CD4-positive, alpha-beta T cell (primary cell): ENCODE measurements around the gene OLFM1. TPM values are rescaled to one million over a fixed set of nuclear protein-coding genes. Genes with fewer than 3 reads are reported as not detected.

Experiments
- ATAC-seq: fragments of 200-7000 bp; cut with Tn5 transposase; one replicate; pipeline ENCODE4 v1.10.0; 2022; ENCODE audit warnings: mild to moderate bottlenecking; ENCODE audit not compliant: poor library complexity
- CTCF ChIA-PET: fragments of 350-600 bp; sonication (Branson Sonifier 250); formaldehyde crosslinking; loops from one replicate; lab custom pipeline; 2021; ENCODE audit warnings: antibody characterized with exemption, inconsistent platforms; lab: Charles Lee
- POLR2A ChIA-PET: fragments of 350-600 bp; sonication (Branson Sonifier 250); formaldehyde crosslinking; loops from one replicate; lab custom pipeline; 2021; ENCODE audit warnings: antibody characterized with exemption, inconsistent platforms; lab: Charles Lee
- DNase-seq, 14 experiments: peaks; one replicate each; pipeline ENCODE4 v3.0.0-alpha.2; 2013 to 2020; ENCODE audit warnings: mixed read lengths in 2 of 14
- H3K27ac ChIP-seq, 2 donors: one replicate each; pipeline versions ENCODE4 v1.5.1 to v1.7.0; 2013; ENCODE audit warnings: low read length in 2 of 2, low read depth in 1 of 2, mild to moderate bottlenecking in 1 of 2
- H3K27me3 ChIP-seq, 2 experiments: 1 replicate in 1 of 2; 2 replicates in 1 of 2; pipeline versions ENCODE4 v1.6.1 to v1.7.0; 2013; ENCODE audit warnings: low read length in 2 of 2, control low read depth in 1 of 2, mild to moderate bottlenecking in 1 of 2, moderate library complexity in 1 of 2; ENCODE audit not compliant: insufficient read depth in 2 of 2, control insufficient read depth in 1 of 2
- H3K36me3 ChIP-seq: one replicate; pipeline ENCODE4 v1.6.1; 2013; ENCODE audit warnings: low read length, control low read depth; ENCODE audit not compliant: insufficient read depth
- H3K4me1 ChIP-seq: one replicate; pipeline ENCODE4 v1.6.1; 2013; ENCODE audit warnings: low read length, control low read depth; ENCODE audit not compliant: insufficient read depth
- H3K4me3 ChIP-seq: one replicate; pipeline ENCODE4 v1.5.1; 2013; ENCODE audit warnings: mild to moderate bottlenecking, low read length, moderate library complexity
- H3K9me3 ChIP-seq, 2 experiments: 1 replicate in 1 of 2; 2 replicates in 1 of 2; pipeline versions ENCODE4 v1.6.1 to v1.7.0; 2013; ENCODE audit warnings: low read length in 2 of 2, mild to moderate bottlenecking in 2 of 2, control low read depth in 1 of 2, moderate library complexity in 1 of 2; ENCODE audit not compliant: control insufficient read depth in 1 of 2, insufficient read depth in 1 of 2
- H3K27ac Mint-ChIP-seq: one replicate; pipeline ENCODE4 v1.8.0; 2020; ENCODE audit warnings: mixed read lengths
- H3K27me3 Mint-ChIP-seq: one replicate; pipeline ENCODE4 v1.8.0; 2021; ENCODE audit warnings: mixed read lengths
- H3K36me3 Mint-ChIP-seq: one replicate; pipeline ENCODE4 v1.8.0; 2021; ENCODE audit warnings: low read depth, mixed read lengths
- H3K4me1 Mint-ChIP-seq: one replicate; pipeline ENCODE4 v1.8.0; 2021; ENCODE audit warnings: low read depth, mixed read lengths
- H3K4me3 Mint-ChIP-seq: one replicate; pipeline ENCODE4 v1.8.0; 2020; ENCODE audit warnings: mild to moderate bottlenecking, mixed read lengths
- H3K9me3 Mint-ChIP-seq: one replicate; pipeline ENCODE4 v1.8.0; 2020; ENCODE audit warnings: mixed read lengths
- CTCF ChIP-seq: fragments of 200-600 bp; IDR thresholded peaks from one replicate; pipeline ENCODE4 v1.8.0; 2022; ENCODE audit warnings: antibody characterized with exemption, mild to moderate bottlenecking
- intact Hi-C, 2 experiments: fragments of 100-400 bp; cut with DNase I in 1 of 2; cut with micrococcal nuclease in 1 of 2; formaldehyde crosslinking; loops; one replicate each; pipeline versions ENCODE4 v1.15.1 to v1.9.0; 2023 to 2025; cut with DNase I, micrococcal nuclease
- total RNA-seq, 174 experiments: library from RNA in 2 of 174; stranded (reverse) in 2 of 174; gene quantifications; one replicate each; pipeline ENCODE4 v1.2.3 and lab custom pipeline; 2021 to 2026

Gene OLFM1
- total RNA-seq, 2 experiments from 2014 or later, result not detected

GRCh38 chr9:135065804-135066203 is 21.7 kb upstream of the OLFM1 start:
- Histone ChIP-seq H3K4me3 (no peak overlapping the region), H3K27me3 (peaks cover 0 to 4% of the 10 kb centered on the region in 2 experiments), H3K27ac (no peak overlapping the region), H3K4me1 (no peaks in the 10 kb centered on the region), H3K9me3 (peaks cover 0 to 25% of the 10 kb centered on the region in 2 experiments), H3K36me3 (no peaks in the 10 kb centered on the region)
- TF ChIP-seq CTCF, result no peak
- Mint-ChIP-seq H3K36me3 (peaks cover 3% of the 10 kb centered on the region), H3K4me3 (no peak overlapping the region), H3K9me3 (peaks cover 9% of the 10 kb centered on the region), H3K27ac (no peak overlapping the region), H3K27me3 (peaks cover 36% of the 10 kb centered on the region), H3K4me1 (no peaks in the 10 kb centered on the region)
- ATAC-seq (no peak), DNase-seq (peak in 1 of 14 experiments; percentile 8)
- POLR2A ChIA-PET, result no interaction called here
- intact Hi-C loops, result no loop called here
- CTCF ChIA-PET, result no interaction called here

- no peak overlapping the region for H3K4me3 Mint-ChIP-seq
- CTCF ChIA-PET, result no interaction called here
- no peak for TF ChIP-seq CTCF
- POLR2A ChIA-PET, result no interaction called here
- H3K27ac Mint-ChIP-seq, result no peak overlapping the region
- peaks cover 0 to 25% of the 10 kb centered on the region in 2 experiments for H3K9me3 ChIP-seq
- peaks cover 0 to 4% of the 10 kb centered on the region in 2 experiments for H3K27me3 ChIP-seq
- DNase-seq (no peak), ATAC-seq (no peak)
- H3K4me1 ChIP-seq, result no peaks in the 10 kb centered on the region
- H3K27ac ChIP-seq, result no peak overlapping the region
- peaks cover 9% of the 10 kb centered on the region for H3K9me3 Mint-ChIP-seq
- no peak overlapping the region for H3K4me3 ChIP-seq
- peaks cover 3% of the 10 kb centered on the region for H3K36me3 Mint-ChIP-seq
- H3K27me3 Mint-ChIP-seq, result peaks cover 36% of the 10 kb centered on the region
- intact Hi-C loops, result no loop called here
- H3K36me3 ChIP-seq, result no peaks in the 10 kb centered on the region
- H3K4me1 Mint-ChIP-seq, result no peaks in the 10 kb centered on the region
Observed at GRCh38 chr9:135066291-135066690, 21.2 kb upstream of the OLFM1 start.

- CTCF ChIA-PET, result no interaction called here
- H3K4me1 Mint-ChIP-seq, result no peaks in the 10 kb centered on the region
- no peak overlapping the region for H3K27ac Mint-ChIP-seq
- no peak for ATAC-seq
- intact Hi-C loops, result no loop called here
- peaks cover 0 to 22% of the 10 kb centered on the region in 2 experiments for H3K9me3 ChIP-seq
- peaks cover 3% of the 10 kb centered on the region for H3K36me3 Mint-ChIP-seq
- H3K4me3 Mint-ChIP-seq, result no peak overlapping the region
- H3K36me3 ChIP-seq, result no peaks in the 10 kb centered on the region
- H3K4me1 ChIP-seq, result no peaks in the 10 kb centered on the region
- peaks cover 37% of the 10 kb centered on the region for H3K27me3 Mint-ChIP-seq
- POLR2A ChIA-PET, result no interaction called here
- DNase-seq, result peak in 1 of 14 experiments; percentile 27
- H3K27ac ChIP-seq, result no peak overlapping the region
- peaks cover 0 to 4% of the 10 kb centered on the region in 2 experiments for H3K27me3 ChIP-seq
- peaks cover 9% of the 10 kb centered on the region for H3K9me3 Mint-ChIP-seq
- H3K4me3 ChIP-seq, result no peak overlapping the region
- no peak for TF ChIP-seq CTCF
Observed at GRCh38 chr9:135067096-135067710, 20.3 kb upstream of the OLFM1 start.
